ENCODE results near the gene SMYD3.

DNA sequence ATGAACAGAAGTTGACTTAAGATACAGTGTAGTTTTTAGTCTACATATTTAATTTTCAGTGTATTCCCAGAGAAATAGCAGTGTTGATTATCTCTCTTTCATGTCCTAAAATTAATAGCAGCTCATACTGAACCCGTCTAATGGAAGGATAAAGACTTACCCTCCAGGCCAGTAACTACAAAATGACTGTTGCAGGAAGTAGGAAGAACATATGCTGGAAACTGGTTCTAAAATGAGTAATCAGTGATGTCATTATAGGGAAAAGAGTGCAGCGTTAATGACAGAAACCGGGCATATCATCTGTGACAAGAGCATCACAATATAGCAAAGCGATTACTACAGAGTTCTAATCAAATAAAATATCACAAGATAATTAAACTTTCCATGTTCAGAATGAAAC, 385.5 kb downstream of the SMYD3 start:
- TF ChIP-seq, protein P1, sequence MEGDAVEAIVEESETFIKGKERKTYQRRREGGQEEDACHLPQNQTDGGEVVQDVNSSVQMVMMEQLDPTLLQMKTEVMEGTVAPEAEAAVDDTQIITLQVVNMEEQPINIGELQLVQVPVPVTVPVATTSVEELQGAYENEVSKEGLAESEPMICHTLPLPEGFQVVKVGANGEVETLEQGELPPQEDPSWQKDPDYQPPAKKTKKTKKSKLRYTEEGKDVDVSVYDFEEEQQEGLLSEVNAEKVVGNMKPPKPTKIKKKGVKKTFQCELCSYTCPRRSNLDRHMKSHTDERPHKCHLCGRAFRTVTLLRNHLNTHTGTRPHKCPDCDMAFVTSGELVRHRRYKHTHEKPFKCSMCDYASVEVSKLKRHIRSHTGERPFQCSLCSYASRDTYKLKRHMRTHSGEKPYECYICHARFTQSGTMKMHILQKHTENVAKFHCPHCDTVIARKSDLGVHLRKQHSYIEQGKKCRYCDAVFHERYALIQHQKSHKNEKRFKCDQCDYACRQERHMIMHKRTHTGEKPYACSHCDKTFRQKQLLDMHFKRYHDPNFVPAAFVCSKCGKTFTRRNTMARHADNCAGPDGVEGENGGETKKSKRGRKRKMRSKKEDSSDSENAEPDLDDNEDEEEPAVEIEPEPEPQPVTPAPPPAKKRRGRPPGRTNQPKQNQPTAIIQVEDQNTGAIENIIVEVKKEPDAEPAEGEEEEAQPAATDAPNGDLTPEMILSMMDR (IDR thresholded peaks at IDR 0.05; ENCODE audit: borderline replicate concordance, extremely low read depth, low read length, poor library complexity, severe bottlenecking), result no peak
- TF ChIP-seq EZH2 (IDR thresholded peaks at IDR 0.05; ENCODE audit: borderline replicate concordance, low read depth, low read length, severe bottlenecking), result no peak

All from DND-41 (cell line).